ENCODE data around the gene TYW1B.
A peak's percentile ranks its signal among the peaks of the same experiment; 100 is the strongest.
"Not testable (repeated sequence)": the region's sequence is repeated elsewhere in the genome, so short reads cannot be mapped to it uniquely, and the experiment has no call there.

Gene TYW1B

GRCh38 chr7:72621761-72622187 lies 206.2 kb downstream of the TYW1B start:
- DNase-seq: not testable (repeated sequence)

- DNase-seq: not testable (repeated sequence)
Measured at GRCh38 chr7:72620923-72621322, 207.1 kb downstream of the TYW1B start.

GRCh38 chr7:72618435-72619180 lies 209.4 kb downstream of the TYW1B start:
- DNase-seq: peak; percentile 3 to 21

- not testable (repeated sequence) for DNase-seq
Measured at GRCh38 chr7:72609761-72610160, 218.2 kb downstream of the TYW1B start.

- not testable (repeated sequence) for DNase-seq
Measured at GRCh38 chr7:72607988-72608387, 220.0 kb downstream of the TYW1B start.

GRCh38 chr7:72605863-72606431 lies 222.1 kb downstream of the TYW1B start:
- DNase-seq: not testable (repeated sequence)

GRCh38 chr7:72604771-72605611 lies 223.0 kb downstream of the TYW1B start:
- DNase-seq: not testable (repeated sequence)

GRCh38 chr7:72603476-72603875 lies 224.5 kb downstream of the TYW1B start:
- not testable (repeated sequence) for DNase-seq

- DNase-seq: no peak
Measured at GRCh38 chr7:72603073-72603472, 224.9 kb downstream of the TYW1B start.

GRCh38 chr7:72601683-72602082 lies 226.3 kb downstream of the TYW1B start:
- DNase-seq: not testable (repeated sequence)

GRCh38 chr7:72590023-72590422 lies 238.0 kb downstream of the TYW1B start:
- DNase-seq: not testable (repeated sequence)

GRCh38 chr7:72587267-72587666 lies 240.7 kb downstream of the TYW1B start:
- not testable (repeated sequence) for DNase-seq

GRCh38 chr7:72584576-72584975 lies 243.4 kb downstream of the TYW1B start:
- not testable (repeated sequence) for DNase-seq

GRCh38 chr7:72583620-72584361 lies 244.2 kb downstream of the TYW1B start:
- DNase-seq: not testable (repeated sequence)

- not testable (repeated sequence) for DNase-seq
Measured at GRCh38 chr7:72580142-72580770, 247.7 kb downstream of the TYW1B start.

GRCh38 chr7:72577107-72577506 lies 250.9 kb downstream of the TYW1B start:
- DNase-seq: no peak

- not testable (repeated sequence) for DNase-seq
Measured at GRCh38 chr7:72561988-72562387, 266.0 kb downstream of the TYW1B start.

GRCh38 chr7:72559546-72559945 lies 268.5 kb downstream of the TYW1B start:
- not testable (repeated sequence) for DNase-seq

GRCh38 chr7:72556733-72557132 lies 271.3 kb downstream of the TYW1B start:
- DNase-seq: not testable (repeated sequence)

- DNase-seq: not testable (repeated sequence)
Measured at GRCh38 chr7:72555238-72555637, 272.8 kb downstream of the TYW1B start.

- not testable (repeated sequence) for DNase-seq
Measured at GRCh38 chr7:72554401-72554800, 273.6 kb downstream of the TYW1B start.

- not testable (repeated sequence) for DNase-seq
Measured at GRCh38 chr7:72550454-72550853, 277.5 kb downstream of the TYW1B start.
